NCI-H524 (cell line): ENCODE results near the gene CERS6.

Experiments used
- DNase-seq, 2 experiments: peaks; one replicate each; lab custom pipeline; 2025; lab: John Stamatoyannopoulos, UW

The CERS6 gene

DNA sequence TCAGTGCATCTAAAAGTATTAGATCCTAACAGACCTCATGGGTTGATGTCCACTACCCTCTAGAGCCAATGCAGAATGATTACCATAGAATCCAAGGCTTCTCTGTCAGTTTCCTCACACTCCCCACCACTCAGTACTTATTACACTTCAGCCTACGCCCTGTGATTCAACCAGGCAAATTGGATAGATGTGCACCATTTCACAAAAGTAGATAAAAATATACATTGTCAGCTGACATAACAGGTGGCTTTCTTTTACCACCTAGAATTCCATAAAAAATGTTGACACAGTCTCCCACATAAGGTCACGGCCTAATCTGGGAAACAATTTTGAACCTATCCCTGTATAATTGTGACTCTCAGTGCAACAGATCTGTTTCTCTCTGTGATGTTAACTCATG lies 144.9 kb downstream of the CERS6 start:
- DNase-seq = no peak

DNA sequence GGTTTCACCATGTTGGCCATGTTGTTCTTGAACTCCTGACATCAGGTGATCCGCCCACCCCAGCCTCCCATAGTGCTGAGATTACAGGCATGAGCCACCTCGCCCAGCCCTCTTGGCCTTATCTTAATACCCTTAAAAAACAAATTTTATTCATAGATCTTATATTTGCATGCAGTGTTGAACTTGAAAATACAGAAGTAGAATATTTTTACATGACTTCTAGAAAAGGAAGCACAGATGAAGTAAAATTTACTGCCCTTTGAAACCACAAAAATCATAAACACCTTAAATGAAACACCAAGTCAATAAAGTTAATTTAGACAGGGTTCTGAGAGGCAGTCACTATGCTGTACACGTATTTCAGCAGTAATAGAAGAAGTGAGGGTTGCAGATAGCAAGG lies 145.7 kb downstream of the CERS6 start:
- no peak for DNase-seq

DNA sequence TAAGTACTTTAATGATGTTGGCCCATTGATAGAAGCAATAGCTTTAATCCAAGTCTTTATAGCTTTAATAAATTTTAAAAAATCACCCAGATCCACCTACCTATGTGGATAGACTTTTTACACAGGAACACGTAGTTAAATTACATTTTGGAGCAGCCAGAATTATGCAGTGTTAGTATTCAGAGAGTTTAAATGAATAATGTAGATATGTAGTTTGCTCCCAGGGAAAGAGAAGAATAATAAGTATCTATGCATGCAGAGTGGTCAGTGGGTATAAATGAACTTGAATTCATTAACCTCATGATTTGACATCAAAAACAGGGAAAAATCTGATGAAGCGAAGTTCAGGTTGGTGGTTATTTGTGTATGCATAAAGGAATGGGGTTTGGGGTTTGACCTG lies 146.3 kb downstream of the CERS6 start:
- DNase-seq = no peak

DNA sequence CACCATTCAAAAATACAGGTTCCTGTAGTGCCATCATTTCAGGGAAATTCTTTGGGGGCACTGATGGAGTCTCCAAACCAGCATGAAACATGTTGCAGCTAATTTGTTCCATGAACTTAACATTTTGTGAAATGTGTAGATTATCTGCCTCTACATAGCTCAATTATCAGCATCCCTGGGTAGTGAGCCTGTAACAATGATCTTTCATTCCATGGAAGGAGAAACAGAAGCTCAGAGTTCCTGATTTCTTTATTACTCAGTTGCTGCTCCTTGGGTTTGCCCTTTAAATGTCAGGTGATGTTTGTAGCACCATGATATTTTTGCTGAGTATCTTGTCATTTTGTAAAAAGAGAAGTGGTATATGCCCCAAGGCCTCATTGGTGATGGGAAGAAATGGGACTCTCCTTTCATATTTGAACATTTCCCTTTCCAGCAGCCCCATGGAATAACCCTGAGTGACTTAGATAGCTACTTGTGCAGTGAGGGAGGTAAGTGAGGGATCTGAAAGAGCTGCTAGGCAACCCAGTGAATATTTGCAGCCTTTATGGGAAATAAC lies 146.9 kb downstream of the CERS6 start:
- no peak for DNase-seq

DNA sequence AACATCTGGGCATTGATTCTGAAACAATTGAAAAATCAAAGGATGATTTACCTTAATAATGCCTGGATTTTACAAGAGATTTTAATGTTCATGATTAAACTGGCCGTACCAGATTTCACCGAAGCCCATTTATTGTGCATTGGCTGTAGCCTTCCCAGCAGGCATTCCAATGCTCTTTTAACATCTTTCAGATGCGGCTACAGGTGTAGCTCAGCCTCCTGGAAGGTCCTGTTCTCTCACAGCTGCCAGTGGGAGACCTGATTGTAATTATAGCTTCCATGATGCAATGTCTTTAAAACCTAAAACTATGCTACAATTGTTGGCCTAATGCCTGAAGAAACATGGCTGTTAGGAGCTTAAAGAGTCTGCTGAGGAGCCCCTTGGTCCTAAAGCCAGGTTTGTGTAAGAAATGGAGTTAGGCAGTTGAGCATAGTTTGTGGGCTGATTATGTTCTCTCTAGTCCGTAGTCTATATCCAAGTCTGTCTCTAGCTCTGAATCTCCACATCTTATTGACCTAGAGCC lies 147.4 kb downstream of the CERS6 start:
- no peak for DNase-seq

DNA sequence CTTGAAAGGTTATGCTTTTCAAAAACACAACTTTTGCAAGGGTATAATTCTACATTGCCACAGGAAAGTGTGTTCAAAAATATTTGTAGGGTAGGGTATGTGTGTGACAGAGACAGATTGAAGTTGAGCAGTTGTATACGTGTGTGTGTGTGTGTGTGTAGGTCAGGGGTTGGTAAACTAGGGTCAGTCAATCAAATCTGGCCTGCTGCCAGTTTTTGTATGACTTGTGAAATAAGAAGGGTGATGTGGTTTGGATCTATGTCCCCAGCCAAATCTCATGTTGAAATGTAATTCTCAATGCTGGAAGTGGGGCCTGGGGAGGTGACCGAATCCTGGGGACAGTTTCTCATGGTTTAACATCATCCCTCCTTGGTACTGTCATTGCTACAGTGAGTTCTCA lies 148.2 kb downstream of the CERS6 start:
- no peak for DNase-seq

DNA sequence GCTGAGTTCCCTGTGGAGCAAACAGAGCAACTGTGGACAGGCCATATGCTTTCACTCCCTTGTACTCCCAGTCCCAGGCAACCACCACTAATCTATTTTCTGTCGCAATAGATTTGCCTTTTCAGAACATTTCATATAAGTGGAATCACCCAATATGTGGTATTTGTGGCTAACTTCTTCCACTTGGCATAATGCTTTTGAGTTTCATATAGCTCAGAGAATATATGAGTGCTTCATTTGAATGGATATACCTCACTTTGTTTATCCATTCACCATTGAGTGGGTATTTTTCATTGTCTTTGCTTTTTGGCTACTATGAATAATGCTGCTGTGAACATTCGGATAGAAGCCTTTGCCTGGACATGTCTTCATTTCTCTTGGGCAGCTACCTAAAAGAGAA lies 151.9 kb downstream of the CERS6 start:
- DNase-seq = no peak

DNA sequence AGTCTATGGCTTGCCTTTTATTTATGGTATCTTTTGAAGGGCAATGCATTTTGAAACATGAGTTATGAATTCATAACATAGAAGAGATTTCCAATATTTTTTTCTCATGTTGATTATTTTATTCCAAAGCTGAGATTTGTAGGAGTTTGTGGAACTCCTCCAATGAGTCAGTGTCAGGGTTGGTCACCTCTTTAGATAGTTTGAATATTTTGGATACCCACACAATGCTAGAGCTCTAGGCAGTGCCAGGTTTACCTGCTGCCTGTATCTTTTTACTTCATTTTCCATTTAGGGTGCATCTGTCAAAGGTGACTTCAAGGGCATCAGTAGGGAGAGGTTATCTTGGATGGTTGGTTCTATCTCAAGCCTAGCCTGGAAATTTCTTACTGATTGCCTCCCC lies 152.7 kb downstream of the CERS6 start:
- DNase-seq = no peak

DNA sequence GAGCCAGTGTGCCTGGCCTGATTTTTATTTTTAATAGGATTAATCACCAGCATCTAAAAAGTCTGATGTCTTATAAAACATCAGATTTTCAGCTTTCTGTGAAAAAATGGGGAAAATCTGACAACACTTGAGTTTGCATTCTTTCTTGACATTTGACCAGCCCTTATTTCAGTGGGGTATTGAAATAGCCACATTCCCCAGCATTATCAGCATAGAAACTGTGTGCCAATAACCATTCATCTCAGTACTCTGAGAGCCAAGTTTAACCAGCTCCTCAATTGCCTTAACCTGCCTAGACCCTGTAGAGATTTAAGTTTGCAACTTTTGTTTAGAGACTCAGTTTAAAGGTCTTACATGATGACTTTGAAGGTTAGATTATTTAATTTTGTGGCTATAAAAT lies 155.0 kb downstream of the CERS6 start:
- DNase-seq = no peak

DNA sequence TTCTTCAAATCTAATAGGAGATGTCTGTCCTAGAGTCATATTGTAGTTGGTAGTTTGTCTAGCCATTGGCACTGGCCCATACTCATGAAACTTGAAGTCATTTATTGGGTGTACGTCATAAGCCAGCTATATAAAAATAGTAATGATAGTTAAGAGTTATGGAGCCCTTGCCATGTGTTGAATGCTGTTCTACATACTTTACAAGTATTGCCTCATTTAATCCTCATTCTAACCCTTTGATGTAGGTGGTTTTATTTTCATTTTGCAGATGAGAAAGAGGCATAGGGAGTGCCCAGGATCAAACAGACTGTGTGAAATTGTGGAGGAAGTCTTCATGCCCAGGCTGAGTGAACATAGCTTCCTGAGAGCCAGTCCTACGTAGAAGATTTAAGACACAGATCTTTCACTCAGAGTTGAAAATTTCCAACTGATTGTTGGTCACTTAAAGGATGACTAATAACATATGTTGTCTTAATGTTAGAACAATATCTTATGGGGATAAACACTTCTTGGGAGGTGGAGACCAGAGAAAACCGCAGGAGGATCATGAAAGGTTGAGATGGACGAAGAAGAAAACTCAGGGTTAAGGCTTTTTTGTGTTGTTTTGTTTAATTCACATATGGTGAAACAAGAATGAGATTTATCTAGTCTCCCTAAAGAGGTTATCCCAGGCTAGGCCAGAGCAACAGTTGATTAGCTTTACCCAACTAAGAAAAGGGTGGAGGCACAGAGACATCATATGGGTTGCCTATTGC lies 156.0 kb downstream of the CERS6 start:
- DNase-seq = no peak

DNA sequence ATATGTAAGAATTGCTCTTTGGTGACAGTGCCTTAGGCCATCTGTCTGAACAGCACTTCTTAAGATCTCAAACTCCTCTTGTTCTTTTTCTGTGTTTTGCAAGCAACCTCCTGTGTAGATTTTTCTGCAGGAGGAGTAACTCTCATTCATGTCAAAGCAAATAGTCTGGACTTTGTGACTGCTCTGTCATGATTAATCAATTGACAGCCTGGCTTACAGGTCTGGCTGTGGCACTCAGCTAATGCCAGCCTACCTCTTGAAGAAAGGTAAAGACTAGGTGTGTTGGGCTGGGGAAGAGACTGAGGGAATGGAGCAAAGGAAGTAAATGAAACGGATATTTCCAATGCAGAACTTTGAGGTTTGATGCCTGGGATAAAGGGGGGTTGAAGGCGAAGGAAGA lies 156.6 kb downstream of the CERS6 start:
- peak in 1 of 2 experiments; percentile 13 for DNase-seq

DNA sequence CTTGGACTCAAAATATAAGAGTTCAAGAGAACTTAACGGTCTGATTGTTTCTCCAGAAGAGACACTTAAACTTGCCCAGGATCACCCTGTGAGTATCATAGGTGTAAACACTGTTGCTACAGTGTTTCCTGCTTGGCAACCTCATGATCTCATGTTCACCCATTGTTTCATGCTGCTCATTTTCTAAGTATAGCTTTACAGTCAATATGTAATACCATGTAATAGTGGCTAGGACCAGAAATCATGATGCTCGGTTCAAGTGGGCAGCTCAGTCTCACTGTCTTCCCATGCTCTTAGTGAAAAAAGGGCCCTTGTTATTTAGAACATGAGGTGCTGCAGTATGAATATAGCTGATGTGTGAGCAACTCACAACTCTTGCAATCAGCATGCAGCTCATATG lies 157.5 kb downstream of the CERS6 start:
- no peak for DNase-seq

DNA sequence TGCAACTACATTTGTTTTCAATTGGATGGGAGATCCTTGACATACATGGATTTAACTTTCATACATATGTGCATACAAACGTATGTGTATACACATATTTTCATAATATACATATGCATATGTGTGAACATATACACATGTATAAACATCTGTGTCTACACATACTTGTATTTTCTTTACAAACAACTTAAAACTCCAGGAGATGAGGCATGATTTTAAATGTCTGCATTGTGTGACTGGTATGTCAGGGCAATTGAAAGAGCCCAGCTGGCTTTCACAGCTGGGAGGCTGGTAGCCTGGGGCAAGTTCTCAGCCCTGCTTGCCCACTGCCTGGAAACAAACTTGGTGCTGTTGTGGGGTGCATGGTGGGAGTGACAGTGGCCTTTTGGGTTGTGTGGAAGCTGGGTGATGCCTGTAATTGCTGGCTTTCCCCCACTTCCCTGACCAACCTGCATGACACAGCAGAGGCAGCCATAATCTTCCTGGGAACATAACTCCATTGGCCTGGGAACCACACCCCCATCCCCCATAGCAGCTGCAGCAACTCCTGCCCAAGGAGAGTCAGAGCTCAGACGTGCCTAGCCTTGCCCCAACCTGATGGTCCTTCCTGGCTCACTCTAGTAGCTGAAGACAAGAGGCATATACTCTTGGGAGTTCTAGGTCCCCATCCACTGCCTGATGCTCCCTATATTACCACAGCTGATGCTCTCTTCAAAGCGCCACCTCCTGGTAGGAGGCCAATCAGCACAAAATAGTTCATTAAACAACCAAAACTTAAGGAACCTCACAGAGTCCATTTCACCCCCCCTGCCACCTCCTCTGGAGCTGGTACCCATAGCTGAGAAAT lies 158.3 kb downstream of the CERS6 start:
- peak in 1 of 2 experiments; percentile 17 for DNase-seq

DNA sequence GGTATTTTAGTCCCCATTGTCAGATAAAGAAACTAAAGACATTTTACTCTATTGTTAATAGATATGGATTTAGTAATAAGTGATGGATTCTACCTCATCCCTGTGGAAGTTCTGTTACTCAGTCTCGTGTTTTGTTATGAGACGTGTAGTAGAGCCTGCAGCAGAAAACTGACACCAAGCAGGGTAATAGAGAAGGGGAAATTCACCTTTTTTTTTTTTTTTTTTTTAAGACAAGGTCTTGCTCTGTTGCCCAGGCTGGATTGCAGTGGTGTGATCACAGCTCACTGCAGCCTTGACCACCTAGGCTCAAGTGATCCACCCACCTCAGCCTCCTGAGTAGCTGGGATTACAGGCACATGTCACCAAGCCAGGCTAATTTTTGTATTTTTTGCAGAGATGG lies 164.5 kb downstream of the CERS6 start:
- DNase-seq = no peak

DNA sequence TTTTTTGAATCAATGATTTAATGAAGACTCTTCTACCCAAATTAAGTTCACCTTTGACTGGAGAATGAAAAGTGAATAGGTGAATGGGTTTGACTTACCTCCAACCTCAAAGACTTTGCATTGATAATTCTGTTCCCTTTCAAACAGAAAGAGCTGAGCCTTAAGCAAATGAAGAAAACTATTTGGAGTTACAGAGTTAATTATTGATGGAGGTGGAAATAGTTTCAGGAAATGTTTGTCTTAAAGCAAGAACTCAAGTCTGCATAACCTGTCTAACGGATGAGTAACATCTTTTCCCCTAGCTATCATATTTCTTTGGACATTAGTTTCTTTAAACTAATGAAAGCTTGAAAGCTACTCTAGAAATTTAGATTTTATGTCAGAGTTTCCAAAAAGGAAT lies 166.5 kb downstream of the CERS6 start:
- DNase-seq = no peak

DNA sequence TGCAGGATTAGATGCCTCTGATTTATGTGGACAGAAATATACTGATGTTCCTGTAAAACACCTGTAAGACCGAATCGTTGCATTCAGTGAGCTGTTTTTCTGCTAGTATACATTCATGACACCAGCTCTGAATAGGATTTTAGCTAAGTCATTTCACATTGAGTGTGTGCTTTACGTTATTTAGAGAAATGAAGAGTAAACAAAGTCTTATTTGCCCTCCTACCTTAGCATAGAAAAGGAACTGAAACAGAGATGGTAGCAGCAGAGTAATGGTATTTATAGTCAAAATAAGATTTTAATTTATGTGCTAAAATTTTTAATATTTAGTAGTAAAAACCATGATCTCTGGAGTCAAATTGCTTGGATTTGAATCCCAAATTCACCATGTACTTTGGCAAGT lies 168.0 kb downstream of the CERS6 start:
- no peak for DNase-seq

DNA sequence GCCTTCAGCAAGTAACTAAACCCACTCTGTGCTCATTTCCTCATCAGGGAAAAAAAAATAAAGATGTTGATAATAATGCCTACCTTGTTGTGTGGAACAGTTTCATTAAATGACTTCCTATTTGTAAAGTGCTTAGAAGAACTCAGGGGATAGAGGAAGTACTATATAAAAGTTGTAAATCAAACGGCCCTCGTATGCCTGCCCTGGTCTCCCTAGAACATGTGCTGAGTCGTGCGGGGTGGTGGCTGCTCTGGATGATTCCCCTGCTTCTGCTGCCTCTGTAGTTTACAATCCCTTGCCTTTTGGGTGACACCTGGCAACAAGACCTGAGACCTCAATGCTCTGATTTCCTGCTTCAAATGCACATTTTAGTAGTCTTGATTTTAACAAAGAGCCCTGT lies 170.0 kb downstream of the CERS6 start:
- DNase-seq = no peak

DNA sequence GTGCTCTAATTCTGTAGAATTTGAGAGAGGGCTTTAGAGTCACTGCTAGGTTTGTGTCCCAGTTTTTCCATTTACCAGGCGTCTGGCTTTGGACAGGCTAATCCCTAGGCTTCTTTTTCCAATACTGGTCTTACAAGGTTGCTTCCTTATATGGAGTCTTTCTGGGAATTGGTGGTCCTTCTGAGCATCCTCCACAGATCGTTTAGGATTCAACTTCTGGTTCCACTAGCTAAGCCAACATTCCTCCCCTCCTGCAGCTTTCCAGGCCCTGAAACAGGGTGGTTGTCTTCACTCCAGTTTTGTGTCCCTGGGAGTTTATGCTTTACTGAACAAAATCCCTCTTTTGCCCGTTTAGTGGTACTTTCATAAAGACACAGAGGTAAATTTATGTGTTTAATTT lies 170.6 kb downstream of the CERS6 start:
- no peak for DNase-seq

DNA sequence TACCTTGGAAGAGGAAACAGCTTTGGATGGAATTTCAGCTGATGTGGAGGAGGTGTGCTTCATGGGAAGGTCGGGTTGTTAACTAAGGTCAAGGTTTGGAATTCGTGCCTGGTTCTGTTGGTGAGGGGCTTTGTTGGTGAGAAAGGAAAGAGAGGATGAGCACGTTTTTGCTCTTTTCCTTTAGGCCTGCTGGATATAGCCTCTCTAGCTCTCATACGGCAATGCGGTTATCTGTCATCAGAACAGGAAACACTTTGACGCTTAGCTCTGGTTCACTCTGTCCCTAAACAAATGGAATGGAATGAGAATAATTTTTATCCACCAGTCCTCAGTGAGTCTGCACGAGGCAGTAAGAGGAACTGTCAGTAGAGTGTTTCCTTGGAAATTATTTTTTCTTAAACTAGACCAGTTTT lies 176.6 kb downstream of the CERS6 start:
- no peak for DNase-seq

DNA sequence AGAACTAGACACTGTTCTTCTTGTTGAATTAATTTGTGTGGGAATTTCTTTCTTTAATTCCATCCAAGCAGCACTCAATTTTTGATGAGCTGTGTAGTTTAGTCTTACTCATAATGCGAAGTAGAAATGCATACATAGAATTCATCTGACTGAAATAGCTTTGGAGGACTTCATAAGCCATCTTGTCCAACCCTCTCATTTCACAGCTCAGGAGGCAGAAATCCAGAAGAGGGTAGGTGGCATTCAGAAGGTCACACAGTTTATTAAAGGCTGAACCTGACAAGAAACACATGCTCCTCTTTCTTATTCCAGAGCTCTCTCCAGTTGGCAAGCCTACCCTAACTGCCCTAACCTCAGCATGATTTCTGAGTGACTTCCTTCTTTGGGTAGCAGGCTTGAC lies 177.1 kb downstream of the CERS6 start:
- no peak for DNase-seq

DNA sequence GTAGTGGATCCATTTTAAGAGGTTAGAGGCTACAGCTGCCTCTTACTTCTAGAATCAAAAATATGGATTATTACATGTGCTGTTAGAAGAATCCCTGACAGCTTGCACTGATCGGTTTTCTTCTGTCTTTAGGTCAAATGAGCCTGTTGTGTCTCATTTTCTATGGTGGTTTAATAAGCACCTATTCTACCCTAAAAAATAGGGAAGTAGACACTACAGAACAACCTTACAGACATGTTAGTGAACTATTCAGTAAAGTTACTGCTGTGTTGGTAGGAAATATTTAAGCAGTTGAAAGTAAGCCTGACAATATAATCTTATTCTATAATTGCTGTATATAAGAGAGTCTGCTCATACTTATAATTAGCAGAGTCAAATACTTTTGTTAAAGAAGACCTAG lies 177.8 kb downstream of the CERS6 start:
- no peak for DNase-seq

DNA sequence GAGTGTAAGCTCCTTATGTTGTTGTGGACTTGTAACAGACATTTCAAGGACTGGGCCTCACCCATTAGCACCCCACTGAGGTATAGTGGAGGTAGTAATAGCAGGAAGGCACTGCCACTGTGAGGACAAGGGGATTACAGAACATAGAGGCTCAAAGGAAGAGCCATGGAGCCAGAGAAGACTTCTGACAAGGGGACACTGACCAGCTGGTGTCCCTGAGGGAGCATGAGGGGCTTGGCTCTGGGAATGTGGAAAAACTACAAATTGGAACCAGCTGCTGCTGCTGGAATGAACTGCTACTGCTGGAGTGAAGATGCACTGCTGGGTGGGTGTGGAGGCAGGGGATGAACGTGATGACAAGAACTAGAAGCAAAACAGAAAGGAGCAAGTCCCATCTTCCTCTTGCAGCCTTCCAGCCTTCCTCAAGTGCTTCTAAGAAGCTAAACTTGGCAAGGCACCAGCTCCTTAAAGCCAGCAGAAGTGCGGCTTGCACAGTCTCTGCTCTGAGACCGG lies 179.0 kb downstream of the CERS6 start:
- peak; percentile 66 to 89 for DNase-seq

DNA sequence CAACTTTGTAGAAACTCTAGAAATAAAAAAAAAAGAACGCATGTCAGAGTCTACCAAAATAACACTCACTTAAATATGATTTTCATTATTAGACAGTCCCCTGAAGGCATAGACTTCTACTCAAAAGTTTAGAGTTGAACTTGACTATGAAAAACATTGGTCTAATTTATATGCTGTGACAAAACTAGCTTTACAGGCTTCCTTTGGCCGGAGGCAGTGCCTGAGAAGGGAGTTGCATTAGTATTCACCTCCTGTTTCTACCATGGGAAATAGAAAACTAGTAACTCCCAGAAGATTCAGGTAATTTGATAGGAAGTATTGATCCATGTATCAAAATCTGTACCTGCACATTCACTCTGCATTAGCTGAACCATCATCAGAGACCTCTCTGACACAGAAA lies 182.9 kb downstream of the CERS6 start:
- DNase-seq = no peak
